AG04450 (cell line): ENCODE measurements around the gene TRPM3. TPM values are rescaled to one million over a fixed set of nuclear protein-coding genes. Genes with fewer than 3 reads are reported as not detected.
A peak's percentile ranks its signal among the peaks of the same experiment; 100 is the strongest.

Experiments used
- CTCF ChIA-PET: fragments of 300-600, 350-600 bp; formaldehyde crosslinking; extraction: SDS; loops from one replicate; lab custom pipeline; 2022; ENCODE audit warnings: antibody characterized with exemption, inconsistent platforms; lab: Charles Lee
- POLR2A ChIA-PET: fragments of 350-600 bp; formaldehyde crosslinking; extraction: SDS; loops from one replicate; lab custom pipeline; 2021; ENCODE audit warnings: antibody characterized with exemption, inconsistent platforms; lab: Yijun Ruan, JAX
- DNase-seq: peaks from one replicate; pipeline ENCODE4 v3.0.0-alpha.2; 2011; ENCODE audit warnings: low read depth, low spot score
- H3K27ac ChIP-seq: one replicate; pipeline ENCODE4 v1.5.1; 2012; ENCODE audit warnings: low read depth, low read length, control low read depth
- H3K27me3 ChIP-seq: one replicate; pipeline ENCODE4 v1.6.0; 2012; ENCODE audit warnings: low read length; ENCODE audit not compliant: control insufficient read depth, insufficient read depth
- H3K4me3 ChIP-seq: 2 replicates; pipeline ENCODE4 v1.5.1; 2011; ENCODE audit warnings: mild to moderate bottlenecking, low read depth, low read length, control low read depth
- H3K9me3 ChIP-seq: 2 replicates; pipeline ENCODE4 v1.5.1; 2012; ENCODE audit warnings: low read length; ENCODE audit not compliant: control insufficient read depth, insufficient read depth
- polyA plus RNA-seq: library from polyadenylated mRNA; depleted of rRNA; stranded (reverse); fragments of >200 nt; gene quantifications from 2 replicates; pipeline ENCODE4 v1.2.3, GENCODE V29; 2011
- TF ChIP-seq, protein P1 (sequence below): IDR thresholded peaks from 2 replicates; pipeline ENCODE4 v1.5.1; 2011; ENCODE audit warnings: low read depth, low read length, control low read depth, inconsistent platforms

Gene TRPM3
- polyA plus RNA-seq, 1 experiment: 0.01 TPM

GRCh38 chr9:70488098-70488792 is 633.2 kb downstream of the TRPM3 start:
- H3K27ac ChIP-seq: no peak overlapping the region
- CTCF ChIA-PET: interaction anchor here (1.4 to 1.7 kb wide), 2 partner anchors 114 to 148 kb away, joined by 4 to 6 read pairs; no protein-coding TSS in a partner anchor
- no peak for DNase-seq

DNA sequence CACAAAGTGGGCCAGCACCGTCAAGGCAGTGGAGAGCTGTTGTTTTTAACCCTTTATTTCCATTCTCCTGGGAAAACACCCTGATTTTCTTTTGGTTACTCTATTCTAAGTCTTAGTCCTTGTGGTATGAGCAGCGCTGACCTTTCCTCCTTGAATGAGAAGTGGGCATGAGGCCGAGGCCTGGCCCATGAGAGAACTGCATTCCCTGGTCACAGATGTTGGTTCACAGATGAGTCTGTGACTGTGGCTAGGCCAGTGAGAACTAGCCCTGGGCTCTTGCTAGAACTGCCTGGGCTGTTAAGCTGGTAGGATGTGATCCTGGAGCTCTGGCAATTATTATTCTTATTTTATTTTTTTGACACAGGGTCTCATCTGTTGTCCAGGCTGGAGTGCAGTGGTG is 635.3 kb downstream of the TRPM3 start:
- ChIA-PET POLR2A (no interaction called here), CTCF (no interaction called here)
- no peak overlapping the region for H3K27ac ChIP-seq
- DNase-seq: no peak
- H3K4me3 ChIP-seq: no peak overlapping the region
- no peaks in the 10 kb centered on the region for H3K27me3 ChIP-seq
- no peaks in the 10 kb centered on the region for H3K9me3 ChIP-seq
- TF ChIP-seq, protein P1, sequence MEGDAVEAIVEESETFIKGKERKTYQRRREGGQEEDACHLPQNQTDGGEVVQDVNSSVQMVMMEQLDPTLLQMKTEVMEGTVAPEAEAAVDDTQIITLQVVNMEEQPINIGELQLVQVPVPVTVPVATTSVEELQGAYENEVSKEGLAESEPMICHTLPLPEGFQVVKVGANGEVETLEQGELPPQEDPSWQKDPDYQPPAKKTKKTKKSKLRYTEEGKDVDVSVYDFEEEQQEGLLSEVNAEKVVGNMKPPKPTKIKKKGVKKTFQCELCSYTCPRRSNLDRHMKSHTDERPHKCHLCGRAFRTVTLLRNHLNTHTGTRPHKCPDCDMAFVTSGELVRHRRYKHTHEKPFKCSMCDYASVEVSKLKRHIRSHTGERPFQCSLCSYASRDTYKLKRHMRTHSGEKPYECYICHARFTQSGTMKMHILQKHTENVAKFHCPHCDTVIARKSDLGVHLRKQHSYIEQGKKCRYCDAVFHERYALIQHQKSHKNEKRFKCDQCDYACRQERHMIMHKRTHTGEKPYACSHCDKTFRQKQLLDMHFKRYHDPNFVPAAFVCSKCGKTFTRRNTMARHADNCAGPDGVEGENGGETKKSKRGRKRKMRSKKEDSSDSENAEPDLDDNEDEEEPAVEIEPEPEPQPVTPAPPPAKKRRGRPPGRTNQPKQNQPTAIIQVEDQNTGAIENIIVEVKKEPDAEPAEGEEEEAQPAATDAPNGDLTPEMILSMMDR: no peak

More at GRCh38 chr9:70488098-70488792, 633.2 kb downstream of the TRPM3 start:
- no peaks in the 10 kb centered on the region for H3K27me3 ChIP-seq
- TF ChIP-seq, protein P1: no peak
- POLR2A ChIA-PET: no interaction called here
- H3K9me3 ChIP-seq: no peaks in the 10 kb centered on the region
- H3K4me3 ChIP-seq: no peak overlapping the region

- ChIA-PET CTCF (interaction anchor here (0.5 to 2.2 kb wide), 30 partner anchors 9 to 1317 kb away, joined by 3 to 12 read pairs (median 4); partner anchors contain the start of gene KLF9), POLR2A (interaction anchor here (2.0 kb wide), 1 partner anchor 65 kb away, joined by 10 read pairs; no protein-coding TSS in a partner anchor)
- Histone ChIP-seq H3K4me3 (no peak overlapping the region), H3K27ac (no peak overlapping the region), H3K27me3 (no peaks in the 10 kb centered on the region), H3K9me3 (no peaks in the 10 kb centered on the region)
- TF ChIP-seq, protein P1: no peak
- DNase-seq: no peak
Observed at GRCh38 chr9:70485273-70485858, 636.1 kb downstream of the TRPM3 start.

GRCh38 chr9:70484232-70485130 is 636.9 kb downstream of the TRPM3 start:
- ChIA-PET CTCF (interaction anchor here (0.5 to 2.2 kb wide), 33 partner anchors 10 to 1317 kb away, joined by 3 to 12 read pairs (median 4); partner anchors contain the start of gene KLF9), POLR2A (interaction anchor here (2.0 kb wide), 1 partner anchor 65 kb away, joined by 10 read pairs; no protein-coding TSS in a partner anchor)
- H3K27me3 ChIP-seq: no peaks in the 10 kb centered on the region
- no peak overlapping the region for H3K27ac ChIP-seq
- peak; percentile 43 for DNase-seq
- no peak overlapping the region for H3K4me3 ChIP-seq
- H3K9me3 ChIP-seq: no peaks in the 10 kb centered on the region
- TF ChIP-seq, protein P1: peak; percentile 87
